ENCODE results near the gene EVA1B.

EVA1B gene

DNA sequence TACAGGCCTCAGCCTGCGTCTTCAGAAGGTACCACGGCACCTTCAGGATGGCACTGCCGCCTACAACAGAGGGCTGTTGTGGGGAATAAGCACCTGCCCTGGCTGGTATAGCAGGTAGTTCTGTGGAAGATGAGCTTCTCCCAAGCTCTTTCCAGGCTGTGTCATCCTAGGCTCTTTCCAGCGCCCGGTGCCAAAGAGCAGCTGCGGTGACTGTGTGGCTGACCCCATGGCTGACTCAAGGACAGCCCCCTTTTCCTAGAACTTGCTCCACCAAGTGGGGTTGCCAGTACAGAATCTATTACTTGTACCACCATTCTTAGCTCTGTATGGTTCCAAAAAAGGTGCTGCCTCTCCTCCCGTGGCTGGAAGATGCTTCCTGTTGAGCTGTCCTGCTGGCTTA is 21.9 kb upstream of the EVA1B start:
- DNase-seq = no peak

DNA sequence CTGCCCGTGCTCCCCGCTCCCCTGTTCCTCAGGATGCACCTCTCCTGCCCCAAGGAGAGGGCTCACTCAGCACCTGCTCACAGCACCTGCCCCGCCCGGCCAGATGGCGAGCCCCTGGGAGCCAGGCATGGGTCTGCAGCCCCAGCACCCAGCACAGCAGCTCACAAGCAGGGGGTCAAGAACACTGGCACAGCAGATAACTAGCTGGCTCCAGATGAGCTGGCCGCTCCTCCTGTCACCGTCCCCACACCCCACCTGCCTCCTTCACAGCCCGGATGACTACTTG is 20.9 kb upstream of the EVA1B start:
- DNase-seq = no peak

DNA sequence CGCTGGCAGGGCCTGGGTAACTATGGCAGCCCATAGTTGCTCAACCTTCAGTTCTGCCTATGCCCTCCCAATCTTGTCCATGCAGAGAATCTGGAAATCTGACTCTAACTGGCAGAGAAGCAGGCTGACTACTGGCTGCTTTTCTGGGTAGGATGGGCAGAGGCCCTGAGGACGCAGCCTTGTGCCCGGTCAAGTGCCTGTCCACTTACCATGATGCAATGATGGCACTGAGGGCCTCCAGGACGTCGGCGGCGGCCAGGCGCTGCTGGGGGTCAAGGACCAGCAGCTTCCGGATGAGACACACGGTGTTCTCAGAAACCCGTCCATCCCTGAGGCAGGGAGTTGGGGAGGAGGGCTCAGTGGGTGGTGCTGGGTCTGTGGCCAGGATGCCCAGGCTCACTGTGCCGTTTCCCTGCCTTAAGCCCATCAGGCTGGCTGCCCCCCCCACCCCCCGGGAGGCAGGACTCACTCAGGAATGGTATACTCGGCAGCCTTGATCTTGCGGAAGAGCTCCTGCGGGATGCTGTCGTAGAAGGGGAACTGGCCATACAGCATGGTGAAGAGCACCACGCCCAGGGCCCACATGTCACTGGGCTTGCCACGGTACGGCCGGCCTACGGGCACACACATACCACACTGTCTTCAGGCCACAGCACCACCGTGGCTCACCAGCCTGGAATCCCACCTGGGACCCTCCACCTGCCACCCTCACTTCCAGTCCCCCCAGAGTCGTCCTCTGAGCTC is 20.4 kb upstream of the EVA1B start:
- no peak for DNase-seq

DNA sequence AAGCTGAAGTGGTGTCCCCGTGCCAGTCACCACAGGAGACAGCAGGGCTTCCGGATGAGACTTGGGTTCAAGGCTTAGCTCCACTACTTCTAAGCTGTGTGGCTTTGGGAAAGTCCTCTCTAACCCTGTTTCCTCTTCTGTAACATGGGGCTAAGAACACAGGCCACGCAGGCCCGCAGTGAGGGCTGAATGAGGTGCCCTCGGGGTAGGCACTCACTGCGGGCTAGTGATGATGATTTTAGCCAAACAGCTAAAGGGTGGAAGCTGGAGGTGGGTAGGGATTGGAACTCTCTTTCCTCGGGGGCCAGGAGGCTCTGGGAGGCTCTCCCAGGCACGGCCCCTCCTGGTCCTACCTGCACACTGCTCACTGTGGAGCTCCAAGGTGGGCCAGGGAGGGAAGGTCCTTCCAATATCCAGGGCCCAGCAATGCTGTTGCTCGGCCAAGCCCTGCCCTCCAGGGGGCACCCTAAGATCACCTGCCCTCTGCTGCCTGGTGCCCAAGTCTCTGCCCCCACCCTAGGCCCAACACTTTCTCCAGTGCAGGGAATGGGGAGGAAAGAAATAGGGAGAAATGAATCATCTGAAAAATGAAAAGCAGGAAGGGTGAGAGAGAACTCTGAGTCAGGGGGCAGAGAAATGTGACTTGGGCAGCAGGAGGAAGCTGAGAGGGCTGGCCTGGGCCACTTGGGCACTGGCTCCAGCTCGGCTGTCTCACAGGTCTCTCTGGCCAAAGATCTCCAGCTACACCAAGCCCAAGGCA is 19.2 kb upstream of the EVA1B start:
- peak in 4 of 5 experiments; percentile 17 to 54 (median 38) for DNase-seq

DNA sequence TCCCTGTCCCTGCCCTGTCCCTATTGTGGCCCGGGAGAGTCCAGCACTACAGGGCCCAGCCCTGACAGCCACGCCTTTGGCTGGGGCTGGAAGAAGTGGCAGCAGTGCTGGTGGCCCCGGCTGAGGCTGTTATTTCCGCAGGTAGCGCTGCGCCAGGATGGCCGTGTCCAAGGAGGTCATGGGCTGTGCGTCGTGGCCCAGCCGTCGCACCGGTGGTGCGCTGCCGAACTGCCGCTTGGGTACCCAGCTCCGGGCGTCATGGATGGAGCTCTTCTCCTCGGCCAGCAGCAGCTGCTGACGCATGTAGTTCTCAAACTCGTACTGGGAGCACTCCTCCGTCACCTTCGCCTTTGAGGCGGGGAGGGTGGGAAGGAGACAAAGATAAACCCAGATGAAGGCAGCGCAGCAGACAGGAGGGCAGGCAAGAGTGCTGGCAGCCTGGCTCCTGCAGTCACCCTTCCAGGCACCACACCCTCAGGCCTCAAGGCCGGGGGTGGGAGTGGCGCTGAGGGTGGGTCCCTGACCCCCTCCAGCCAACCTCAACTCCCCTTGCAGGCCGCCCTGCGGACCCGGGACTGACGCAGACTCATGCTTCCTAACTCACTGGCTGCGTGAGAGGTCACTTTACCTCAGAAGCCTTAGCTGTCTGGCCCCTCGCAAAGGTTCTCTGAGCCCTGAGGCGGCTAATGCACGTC is 18.3 kb upstream of the EVA1B start:
- no peak for DNase-seq

DNA sequence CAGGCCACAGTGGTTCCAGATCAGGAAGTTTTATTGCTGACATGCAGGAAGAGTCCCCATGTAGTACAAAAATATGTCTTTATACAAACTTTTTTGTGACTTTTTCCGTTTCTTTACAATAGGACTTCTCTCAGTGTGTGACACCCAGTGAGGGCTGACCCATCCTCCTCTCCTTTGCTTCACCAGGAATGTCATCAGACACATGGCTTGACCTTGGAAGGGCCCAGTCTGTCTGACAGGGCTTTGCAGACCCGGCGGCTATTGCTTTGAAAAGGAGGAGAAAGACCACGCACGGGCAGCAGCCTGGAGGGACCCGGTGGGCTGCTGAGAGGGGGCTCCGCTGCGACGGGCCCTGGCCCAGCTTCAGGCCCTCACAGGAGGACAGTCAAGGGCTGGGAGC is 16.2 kb upstream of the EVA1B start:
- no peak for DNase-seq

DNA sequence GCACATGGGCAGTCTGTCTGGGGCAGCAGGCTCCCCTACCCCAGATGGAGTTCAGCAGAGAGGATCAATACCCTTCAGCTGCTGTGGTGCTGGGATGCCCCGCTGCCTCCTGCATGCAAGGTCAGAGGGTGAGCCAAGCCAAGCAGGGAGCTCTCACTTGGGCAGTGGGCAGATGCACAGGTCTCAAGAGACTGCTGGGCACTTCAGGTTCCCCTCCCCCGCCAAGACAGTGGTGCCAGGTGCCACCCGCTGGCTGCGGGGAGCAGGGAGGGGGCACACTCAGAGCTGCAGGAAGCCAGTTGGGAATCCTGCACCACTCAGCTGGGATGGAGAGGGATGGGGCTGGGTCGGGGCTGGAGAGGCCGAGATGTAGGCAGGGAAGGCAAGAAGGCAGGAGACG is 15.8 kb upstream of the EVA1B start:
- DNase-seq = no peak

DNA sequence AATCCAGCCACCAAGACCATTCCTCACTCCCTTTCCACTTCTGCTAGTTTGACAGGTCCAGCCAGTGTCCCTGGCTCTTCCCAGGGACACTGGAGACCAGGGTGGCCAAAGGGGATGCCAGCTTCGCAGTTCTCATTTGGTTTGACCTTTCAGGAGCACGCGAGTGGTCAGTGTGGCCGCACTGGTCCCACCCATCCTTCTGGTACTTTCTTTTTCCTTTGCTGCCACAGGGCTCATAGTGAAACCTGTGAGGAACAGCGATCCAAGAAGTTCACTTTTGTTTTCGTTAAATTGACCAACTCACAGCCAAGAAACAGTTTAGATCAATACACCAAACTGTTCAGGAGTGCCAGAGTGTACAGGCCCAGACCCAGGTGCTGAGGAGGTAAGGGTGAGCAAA is 14.4 kb upstream of the EVA1B start:
- DNase-seq = no peak

DNA sequence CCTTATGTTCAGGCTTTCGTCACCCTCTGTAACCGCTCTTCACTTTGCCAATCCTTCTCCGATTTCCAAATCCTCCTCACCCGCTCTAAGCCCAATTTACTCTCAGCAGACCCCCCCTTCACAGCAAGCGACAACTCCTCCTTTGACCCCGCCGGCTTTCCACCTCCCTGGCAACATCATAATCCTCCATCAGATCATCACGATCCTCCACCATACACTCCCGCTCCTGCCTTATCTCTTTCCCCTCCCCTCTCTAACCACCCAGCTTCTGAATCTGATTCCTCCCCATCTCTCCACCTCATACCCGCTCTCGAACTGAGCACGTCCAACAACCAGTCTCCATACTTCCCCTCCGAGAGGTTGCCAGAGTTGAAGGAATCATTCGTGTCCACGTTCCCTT is 7.5 kb upstream of the EVA1B start:
- no peak for DNase-seq

DNA sequence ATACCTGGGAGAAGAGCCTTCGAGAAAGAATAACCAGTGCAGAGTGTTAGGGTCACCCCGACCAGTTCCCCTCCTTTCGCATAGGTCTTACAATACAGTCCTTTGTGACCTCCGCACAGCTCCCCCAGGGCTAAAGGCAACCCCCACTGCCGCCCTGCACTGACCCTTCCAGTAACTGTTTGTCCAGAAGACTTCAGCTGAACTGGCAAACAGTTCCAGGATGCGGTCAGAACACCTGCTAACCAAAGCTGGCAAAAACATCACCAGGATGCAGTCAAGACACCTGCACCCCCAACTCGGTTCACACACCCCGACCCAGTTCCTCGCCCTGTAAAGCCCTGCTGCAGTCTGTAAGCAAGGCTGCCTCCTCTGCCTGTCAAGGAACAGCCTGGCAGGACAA is 6.4 kb upstream of the EVA1B start:
- DNase-seq = no peak

DNA sequence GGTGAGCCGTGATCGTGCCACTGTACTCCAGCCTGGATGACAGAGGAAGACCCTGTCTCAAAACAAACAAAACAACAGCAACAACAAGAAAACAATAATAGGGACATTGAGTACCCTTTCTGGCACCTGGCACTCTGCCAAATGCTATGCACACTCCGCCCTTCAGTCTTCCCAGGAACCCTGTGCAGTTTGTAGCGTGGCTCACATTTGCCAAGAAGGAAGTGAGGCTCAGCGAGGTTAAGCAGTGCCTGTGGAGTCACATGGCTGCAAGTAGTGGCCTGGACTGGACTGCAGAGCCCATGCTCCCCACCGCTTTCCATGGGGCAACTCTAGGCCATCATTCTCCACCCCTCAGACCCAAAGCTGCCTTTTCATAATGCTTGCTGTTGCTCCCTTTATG is 5.3 kb upstream of the EVA1B start:
- DNase-seq = no peak

DNA sequence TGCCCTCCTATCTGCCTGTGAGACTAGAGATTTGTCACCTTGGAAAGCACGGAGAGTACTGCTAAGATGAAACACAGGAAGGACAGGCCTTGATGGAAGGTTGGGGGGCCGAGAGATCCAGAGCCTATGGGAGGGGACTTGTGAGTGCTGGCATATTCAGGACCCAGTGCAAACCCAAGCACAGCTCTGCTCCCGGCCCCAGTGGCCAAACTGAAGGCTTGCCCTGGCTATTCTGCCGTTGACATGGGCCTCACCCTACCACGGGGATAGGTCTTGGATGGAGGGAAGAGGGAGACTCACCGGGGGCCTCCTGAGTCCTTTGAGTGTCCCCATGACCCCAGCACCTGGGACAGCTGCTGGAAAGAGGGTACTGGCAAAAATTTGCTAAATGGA is 4.6 kb upstream of the EVA1B start:
- no peak for DNase-seq

DNA sequence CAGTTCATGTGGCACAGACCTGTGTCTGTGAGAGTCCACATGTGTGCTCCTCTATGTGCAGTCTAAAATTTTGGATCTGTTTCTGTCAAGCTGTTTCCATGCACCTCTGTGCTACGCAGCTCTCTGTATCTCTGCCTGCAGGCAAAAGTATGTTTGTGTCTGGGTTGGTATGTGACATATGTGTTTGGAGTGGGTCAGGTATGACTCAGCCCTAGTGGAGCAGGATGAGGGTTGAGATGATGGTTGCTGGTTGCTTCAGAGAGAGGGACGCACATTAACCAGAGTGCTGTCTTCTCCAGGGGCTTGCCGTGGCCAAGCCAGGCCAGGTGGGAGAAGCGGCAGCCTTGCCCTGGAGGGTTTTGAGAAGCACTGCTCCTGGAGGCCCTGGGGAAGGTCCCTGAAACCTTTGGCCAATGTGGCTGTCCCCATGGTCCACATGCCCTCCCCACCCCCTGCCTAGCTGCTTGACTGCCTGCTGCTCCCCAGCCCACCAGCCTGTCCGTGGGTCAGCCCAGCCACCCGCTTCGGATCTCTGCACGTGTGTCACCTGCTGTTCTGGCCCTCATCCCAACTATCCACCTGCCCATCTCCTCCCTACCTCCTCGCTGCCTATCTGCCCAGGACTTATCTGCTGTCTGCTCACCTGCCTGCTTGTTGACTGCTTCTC is 4.1 kb upstream of the EVA1B start:
- DNase-seq = peak in 1 of 5 experiments; percentile 55

DNA sequence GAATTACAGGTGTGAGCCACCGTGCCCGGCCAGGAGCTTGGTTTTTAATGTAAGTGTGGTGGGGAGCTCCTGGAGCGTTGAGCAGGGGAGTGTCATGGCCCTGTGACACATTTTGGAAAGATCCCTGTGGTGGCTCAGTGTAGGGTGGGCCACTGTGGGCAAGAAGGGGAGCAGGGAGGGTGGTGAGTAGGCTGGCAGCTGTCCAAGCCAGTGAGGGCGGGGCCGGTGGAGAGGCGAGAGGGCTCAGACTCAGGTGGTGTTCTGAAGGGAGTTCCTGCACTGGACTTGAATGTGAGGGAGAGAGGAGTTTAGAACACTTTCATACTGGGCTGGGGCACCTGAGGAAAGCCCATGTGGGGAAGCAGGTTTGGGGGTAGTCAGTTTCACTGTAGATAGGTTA is 3.1 kb upstream of the EVA1B start:
- DNase-seq = no peak

DNA sequence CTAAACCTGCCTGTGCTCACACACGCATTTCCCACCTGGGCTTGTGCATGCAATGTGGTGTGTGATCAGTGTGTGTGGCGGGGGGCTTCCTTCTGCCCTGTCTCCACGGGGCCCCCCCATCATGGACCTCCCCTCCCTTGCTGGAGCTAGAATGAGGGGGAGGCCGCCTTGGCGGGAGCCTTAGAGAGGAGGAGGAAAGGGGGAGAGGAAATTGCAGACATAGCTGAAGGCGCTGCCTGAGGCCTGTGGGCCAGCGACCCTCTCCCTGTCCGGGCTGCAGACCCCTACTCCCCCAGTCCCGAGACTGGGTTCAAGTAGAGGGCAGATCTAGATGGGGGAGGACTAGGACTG is 883 bp upstream of the EVA1B start:
- DNase-seq = no peak

DNA sequence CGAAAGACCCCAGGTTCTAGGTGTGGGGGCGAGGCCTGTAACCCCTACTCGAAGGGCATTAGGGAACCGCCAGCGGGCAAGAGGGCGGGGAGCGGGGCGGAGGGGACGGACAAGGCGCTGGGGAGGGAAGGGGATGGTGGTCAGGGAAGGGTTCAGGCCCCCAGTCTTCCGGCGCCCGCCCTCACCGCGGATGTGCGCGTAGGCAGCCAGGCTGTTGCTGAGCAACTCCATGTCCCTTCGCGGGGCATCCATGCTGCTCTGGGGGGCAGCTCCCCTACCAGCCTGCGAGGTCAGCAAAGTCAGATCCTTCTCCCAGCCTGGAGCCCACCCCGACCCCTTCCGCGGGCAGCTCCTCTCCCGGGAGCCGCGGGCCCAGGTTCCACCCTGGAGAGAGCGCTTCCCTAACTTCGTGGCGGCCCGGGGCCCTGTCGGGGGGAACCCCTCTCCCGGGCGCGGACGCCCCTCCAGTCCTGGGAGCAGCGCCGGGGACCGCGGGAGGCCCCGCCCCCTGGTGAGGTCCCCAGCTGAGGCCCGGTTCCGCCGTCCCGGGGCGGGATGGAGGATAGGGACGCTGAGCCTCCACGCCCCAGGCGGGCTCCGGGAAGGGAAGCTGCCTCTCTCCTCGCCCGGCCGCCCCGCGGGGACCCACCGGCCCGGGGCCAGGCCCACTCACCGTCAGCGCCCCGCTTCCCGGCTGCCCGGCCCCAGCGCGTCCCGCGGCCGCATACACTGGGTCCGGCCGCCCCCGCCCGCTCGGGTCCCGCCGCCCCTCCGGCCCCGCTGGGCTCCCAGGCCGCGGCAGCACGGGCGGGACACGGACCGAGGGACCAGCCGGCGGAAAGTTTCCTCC is 434 bp downstream of the EVA1B start:
- DNase-seq = peak in 3 of 5 experiments; percentile 30 to 58 (median 30)

DNA sequence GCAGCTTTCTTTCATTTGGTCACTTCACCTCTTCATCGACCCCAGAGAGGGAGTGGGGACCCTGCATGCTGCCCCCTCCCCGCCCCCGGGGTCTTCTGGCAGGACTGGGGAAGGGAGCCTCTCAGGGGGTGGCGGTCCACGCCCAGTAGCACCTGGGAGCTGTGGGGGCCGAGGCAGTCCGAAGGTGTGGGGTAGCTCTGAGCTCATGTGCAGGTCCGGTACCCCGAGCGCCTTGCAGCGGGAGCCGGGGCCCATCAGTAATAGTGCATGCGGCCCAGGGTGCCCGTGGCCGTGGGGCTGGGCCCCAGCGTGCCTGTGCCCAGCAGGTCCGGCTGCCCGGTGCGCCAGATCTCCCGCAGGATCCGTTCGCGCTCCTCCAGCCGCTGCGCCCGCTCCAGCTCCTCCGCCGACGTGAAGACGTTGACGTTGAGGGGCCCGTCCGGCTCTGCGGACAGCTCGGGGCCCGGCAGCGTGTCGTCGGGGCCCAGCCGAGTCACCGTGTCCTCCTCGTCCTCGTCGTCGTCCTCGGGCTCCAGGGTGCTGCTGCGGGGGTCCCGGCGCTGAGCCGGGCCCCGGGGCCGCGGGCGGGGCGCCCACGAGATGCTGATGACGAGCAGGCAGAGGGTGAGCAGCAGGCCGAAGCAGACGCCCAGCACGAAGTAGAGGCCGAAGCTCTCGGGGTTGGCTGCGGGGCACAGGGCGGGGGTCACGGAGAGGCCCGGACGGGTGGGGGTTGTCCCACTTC is 1.2 kb downstream of the EVA1B start:
- DNase-seq = no peak

DNA sequence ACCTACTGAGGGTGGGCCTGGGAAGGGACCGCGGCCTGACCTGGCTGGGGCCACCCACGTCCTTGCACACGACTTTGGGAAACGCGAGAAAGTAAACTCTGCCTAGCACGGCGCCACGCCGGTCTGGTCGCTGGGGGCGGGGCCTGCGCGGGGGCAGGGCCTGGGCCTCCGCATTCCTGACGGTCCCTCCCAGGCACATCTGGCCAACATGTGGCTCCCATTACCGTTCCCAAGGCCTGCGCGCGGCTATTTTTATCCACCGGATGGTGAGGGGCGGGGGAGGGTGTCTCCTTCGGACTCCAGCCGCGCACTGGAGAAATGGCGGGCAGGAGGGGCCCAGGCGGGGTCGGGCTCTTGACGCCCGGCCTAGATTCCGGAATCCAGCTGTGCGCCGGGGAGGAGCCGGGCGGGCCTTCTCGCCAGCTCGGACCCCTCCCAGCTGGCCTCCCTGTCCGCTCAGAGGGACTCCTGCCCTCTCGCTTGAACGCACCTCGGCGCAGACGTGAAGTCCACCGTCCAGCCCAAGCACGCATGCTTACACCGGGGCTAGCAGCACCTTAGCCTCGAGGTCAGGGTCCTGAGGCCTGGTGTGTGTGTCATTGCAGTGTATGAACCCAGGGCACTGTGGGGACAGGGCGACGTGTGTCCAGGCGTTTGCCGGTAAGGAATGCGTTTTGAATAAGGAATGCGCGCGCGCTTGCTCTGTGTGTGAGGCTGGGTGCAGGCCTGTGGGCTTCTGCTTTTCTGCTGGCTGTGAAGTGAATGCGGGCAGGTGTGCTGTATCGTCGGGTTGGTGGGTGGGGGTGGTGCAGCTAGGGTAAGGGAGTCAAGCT is 2.1 kb downstream of the EVA1B start:
- DNase-seq = peak in 2 of 5 experiments; percentile 19 to 30

DNA sequence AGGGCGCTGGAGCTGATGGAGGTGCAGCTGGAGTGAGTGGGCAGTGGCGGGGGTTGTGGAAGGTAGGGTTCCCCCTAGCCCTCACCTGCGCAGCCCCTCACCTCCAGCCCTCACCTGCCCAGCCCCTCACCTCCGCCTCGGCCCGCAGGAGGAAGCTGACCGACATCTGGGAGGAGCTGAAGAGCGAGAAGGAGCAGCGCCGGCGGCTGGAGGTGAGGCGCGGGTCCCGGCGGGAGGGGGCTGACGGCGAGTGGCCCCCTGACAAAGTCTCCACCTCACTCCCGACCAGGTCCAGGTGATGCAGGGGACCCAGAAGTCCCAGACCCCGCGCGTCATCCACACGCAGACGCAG is 2.7 kb downstream of the EVA1B start:
- DNase-seq = no peak

DNA sequence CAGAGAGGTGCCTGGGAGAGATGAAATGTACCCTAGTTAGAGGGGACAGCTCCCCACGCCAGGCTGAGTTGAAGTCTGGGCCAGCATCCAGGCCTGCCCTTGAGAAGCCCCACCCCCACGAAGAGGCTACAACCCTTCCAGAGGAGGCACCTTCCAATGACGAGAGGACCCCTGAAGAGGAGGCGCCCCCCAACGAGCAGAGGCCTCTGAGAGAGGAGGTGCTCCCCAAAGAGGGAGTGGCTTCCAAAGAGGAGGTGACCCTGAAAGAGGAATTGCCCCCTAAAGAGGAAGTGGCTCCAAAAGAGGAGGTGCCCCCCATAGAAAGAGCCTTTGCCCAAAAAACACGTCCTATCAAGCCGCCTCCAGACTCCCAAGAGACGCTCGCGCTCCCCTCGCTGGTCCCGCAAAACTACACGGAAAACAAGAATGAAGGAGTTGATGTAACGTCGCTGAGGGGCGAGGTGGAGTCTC is 3.1 kb downstream of the EVA1B start:
- DNase-seq = no peak

DNA sequence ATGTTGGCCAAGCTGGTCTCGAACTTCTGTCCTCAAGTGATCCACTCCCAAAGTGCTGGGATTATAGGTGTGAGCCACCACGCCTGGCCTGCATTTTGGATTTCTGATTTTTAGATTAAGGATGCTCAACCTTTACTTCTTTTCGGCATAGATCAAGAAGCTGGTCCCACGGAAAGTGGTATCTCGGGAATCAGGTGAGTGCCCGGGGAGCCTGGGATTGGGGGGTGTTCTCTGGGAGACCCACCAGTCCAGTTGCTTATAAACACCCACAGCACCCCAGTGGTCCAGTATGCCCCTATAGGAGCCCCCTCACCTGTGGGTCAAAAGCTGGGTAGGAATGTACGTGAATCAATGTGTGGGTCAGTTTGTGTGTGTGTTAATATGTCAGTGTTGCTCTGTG is 14.0 kb downstream of the EVA1B start:
- no peak for DNase-seq
